ENCODE data around the gene ZFPL1.

ZFPL1 gene

GRCh38 chr11:65111744-65112545 is 27.9 kb downstream of the ZFPL1 start, which contains the start of gene TM7SF2:
Gene TM7SF2 (plus strand): TSS chr11:65111872. CDS start chr11:65112016, 144 bp downstream.
- peak; percentile 98 for DNase-seq (ENCODE audit: low spot score)
- TF ChIP-seq CTCF (IDR thresholded peaks at IDR 0.05; ENCODE audit: borderline replicate concordance, control extremely low read depth, extremely low read depth, insufficient read depth, missing control alignments) = no peak
- in situ Hi-C loops (cut with MboI; ENCODE audit: low sequenced_read_pairs, unreplicated experiment) = no loop called here

GRCh38 chr11:65112546-65113360 is 28.7 kb downstream of the ZFPL1 start:
- in situ Hi-C loops (cut with MboI; ENCODE audit: low sequenced_read_pairs, unreplicated experiment) = no loop called here
- TF ChIP-seq CTCF (IDR thresholded peaks at IDR 0.05; ENCODE audit: borderline replicate concordance, control extremely low read depth, extremely low read depth, insufficient read depth, missing control alignments) = peak; percentile 98
- peak; percentile 83 for DNase-seq (ENCODE audit: low spot score)

- DNase-seq (ENCODE audit: low spot score) = no peak
- no peak for TF ChIP-seq CTCF (IDR thresholded peaks at IDR 0.05; ENCODE audit: borderline replicate concordance, control extremely low read depth, extremely low read depth, insufficient read depth, missing control alignments)
- in situ Hi-C loops (cut with MboI; ENCODE audit: low sequenced_read_pairs, unreplicated experiment) = no loop called here
These were observed 29.3 kb downstream of the ZFPL1 start for GRCh38 chr11:65113361-65113756.

GRCh38 chr11:65113839-65114238 is 29.8 kb downstream of the ZFPL1 start:
- in situ Hi-C loops (cut with MboI; ENCODE audit: low sequenced_read_pairs, unreplicated experiment) = no loop called here
- TF ChIP-seq CTCF (IDR thresholded peaks at IDR 0.05; ENCODE audit: borderline replicate concordance, control extremely low read depth, extremely low read depth, insufficient read depth, missing control alignments) = no peak
- no peak for DNase-seq (ENCODE audit: low spot score)

- DNase-seq (ENCODE audit: low spot score) = no peak
- in situ Hi-C loops (cut with MboI; ENCODE audit: low sequenced_read_pairs, unreplicated experiment) = no loop called here
- no peak for TF ChIP-seq CTCF (IDR thresholded peaks at IDR 0.05; ENCODE audit: borderline replicate concordance, control extremely low read depth, extremely low read depth, insufficient read depth, missing control alignments)
These were observed 30.6 kb downstream of the ZFPL1 start for GRCh38 chr11:65114538-65115171.

- in situ Hi-C loops (cut with MboI; ENCODE audit: low sequenced_read_pairs, unreplicated experiment) = no loop called here
- no peak for DNase-seq (ENCODE audit: low spot score)
- no peak for TF ChIP-seq CTCF (IDR thresholded peaks at IDR 0.05; ENCODE audit: borderline replicate concordance, control extremely low read depth, extremely low read depth, insufficient read depth, missing control alignments)
These were observed 31.5 kb downstream of the ZFPL1 start for GRCh38 chr11:65115361-65116082.
